Erythroblast (primary cell): Measurements from ENCODE around the gene PCYT2.
A peak's percentile ranks its signal among the peaks of the same experiment; 100 is the strongest.

Experiments used
- DNase-seq, 2 experiments: peaks; one replicate each; lab custom pipeline; 2025; lab: John Stamatoyannopoulos, UW
- GATA1 ChIP-seq: IDR thresholded peaks from 2 replicates; pipeline ENCODE4 v1.6.1; 2011; ENCODE audit warnings: low read depth, mild to moderate bottlenecking, control low read depth, low read length, moderate library complexity
- POLR2A ChIP-seq: IDR thresholded peaks from 2 replicates; pipeline ENCODE4 v1.6.1; 2011; ENCODE audit warnings: mild to moderate bottlenecking, low read length

PCYT2 gene

DNA sequence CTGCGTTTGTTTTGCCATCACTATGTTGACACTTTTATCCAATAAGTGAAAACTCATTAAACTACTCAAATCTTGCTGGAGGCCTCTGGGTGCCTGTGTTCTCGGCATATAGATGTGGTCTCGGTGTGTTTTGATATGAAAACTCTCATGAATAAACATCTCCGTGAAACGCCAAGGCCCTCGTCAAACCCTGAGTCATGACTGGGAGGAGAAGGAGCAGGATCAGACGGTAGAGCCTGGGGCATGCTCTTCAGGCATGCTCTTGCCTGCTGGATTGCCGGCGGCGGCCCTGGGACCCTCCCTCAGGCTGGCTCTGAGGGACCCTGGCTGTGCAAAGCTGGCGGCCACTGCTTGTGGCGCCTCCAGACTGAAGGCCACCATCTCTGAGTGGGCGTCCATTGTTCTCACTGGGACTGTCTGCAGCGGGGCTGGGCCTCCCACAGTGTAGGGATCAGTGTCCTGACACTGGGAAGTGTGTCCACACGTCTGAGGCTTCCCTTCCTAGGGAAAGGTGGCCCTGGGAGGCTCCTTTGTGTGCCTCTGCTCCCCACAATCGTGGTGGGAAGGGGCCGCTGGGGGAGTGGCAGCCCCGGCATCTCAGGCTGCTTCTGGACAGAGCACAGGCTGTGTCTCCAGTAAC, 10.9 kb downstream of the PCYT2 start:
- DNase-seq, result no peak
- TF ChIP-seq POLR2A (peak; percentile 23), GATA1 (no peak)

DNA sequence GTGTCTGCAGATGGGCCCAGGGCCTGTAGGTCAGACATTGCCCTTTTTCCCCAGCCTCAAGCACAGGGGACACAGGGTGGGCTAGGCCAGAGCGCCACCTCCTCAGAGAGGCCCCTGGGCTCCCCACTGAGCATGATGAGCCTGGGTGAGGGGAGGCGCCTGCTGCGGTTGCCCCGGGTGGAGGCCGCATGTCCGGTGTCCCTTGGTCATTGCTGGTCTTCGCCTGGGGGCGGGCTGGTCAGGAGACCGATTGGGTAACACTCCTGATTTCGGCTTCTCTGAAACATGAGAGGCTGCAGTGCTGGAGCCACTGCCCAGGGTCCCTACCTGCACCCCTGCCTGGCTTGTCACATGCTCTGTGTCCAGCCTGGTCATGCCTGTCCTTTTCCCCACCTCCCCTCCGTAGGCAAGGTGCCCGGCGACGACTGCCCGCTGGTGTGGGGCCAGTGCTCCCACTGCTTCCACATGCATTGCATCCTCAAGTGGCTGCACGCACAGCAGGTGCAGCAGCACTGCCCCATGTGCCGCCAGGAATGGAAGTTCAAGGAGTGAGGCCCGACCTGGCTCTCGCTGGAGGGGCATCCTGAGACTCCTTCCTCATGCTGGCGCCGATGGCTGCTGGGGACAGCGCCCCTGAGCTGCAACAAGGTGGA, 11.6 kb downstream of the PCYT2 start:
- no peak for TF ChIP-seq POLR2A
- TF ChIP-seq GATA1, result no peak
- no peak for DNase-seq

DNA sequence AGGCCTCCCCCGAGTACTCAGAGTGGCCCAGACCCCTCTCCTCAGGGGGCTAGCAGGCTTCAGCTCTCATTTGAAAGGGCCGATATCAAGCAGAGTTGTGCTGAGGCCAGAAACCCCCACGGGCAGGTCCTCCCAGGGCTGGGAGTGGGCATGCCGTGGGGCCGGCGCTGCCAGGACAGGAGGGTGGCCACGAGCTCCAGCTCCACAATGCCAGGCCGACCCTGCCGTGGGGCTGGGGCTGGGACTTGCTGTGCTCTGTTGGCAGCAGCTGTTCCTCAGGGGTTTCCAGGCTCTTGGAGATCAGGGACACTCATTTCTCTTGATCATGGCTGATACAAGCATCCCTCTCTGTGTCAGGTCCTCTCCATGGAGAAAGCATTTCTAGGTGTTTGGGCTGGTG, 12.3 kb downstream of the PCYT2 start:
- TF ChIP-seq GATA1 (no peak), POLR2A (no peak)
- DNase-seq, result no peak

DNA sequence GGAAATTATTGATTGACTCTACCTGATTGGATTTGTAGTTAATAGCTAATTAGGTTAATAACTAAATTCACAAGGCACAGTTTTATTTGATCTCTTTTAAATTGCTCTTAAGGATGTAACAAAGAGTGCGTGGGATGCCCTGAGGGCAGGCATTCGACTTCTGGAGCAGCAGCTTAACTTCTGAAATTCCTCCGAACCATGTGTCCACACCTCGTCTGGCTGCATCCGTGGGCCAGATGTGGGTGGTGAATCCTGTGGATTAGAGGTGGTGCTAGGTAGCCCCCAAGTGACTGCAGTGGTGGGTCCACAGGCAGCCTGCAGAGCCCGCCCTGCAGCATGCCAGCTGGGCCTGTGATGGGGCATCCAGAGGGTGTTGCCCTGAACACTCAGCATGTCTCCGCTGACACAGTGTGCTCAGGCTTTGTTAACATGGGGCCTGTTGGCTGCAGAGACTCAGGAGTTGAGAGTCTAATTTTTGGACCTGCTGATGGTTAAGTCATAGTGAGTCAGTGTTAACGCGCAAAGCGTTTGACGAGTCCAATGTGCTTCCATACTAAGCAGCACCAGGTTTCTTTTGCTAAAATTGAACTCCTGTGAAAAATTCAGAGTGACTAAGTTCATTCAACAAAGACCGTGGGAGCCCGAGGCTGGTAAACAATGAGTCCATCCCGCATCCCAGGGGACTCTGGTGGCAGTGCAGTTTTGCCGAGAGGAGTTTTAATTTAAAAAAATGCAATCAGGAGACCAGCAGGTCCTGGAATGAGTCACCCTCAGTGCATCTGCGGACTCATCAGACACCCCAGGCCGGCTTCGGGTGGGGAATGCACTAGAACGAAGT, 13.0 kb downstream of the PCYT2 start:
- no peak for TF ChIP-seq GATA1
- TF ChIP-seq POLR2A, result no peak
- DNase-seq, result no peak

DNA sequence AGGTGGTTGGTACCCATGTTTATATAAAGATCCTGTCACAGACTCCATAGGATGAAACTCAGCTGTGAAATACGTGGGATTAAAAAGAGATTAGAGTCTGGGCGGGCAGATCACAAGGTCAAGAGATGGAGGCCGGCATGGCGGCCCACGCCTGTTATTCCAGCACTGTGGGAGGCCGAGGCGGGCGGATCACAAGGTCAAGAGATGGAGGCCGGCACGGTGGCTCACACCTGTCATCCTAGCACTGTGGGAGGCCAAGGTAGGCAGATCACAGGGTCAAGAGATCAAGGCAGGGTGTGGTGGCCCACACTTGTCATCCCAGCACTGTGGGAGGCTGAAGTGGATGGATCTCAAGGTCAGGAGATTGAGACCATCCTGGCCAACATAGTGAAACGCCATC, 15.8 kb downstream of the PCYT2 start:
- TF ChIP-seq POLR2A (no peak), GATA1 (no peak)

DNA sequence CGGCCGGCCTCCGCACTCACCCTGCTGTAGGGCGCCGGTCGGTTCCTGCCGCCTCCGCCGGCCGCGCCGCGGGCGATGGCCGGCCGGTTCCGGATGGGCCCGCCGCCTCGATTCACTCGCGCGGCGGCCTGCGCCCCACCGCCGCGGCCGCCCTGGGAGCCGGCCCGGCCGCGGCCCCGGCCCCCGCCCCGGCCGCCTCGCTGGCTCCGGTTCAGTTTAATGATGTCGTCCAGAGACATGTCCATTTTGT, 20.0 kb downstream of the PCYT2 start:
- no peak for DNase-seq
- TF ChIP-seq POLR2A, result no peak
- no peak for TF ChIP-seq GATA1

More for the DNA sequence above, 15.8 kb downstream of the PCYT2 start:
- DNase-seq, result no peak

DNA sequence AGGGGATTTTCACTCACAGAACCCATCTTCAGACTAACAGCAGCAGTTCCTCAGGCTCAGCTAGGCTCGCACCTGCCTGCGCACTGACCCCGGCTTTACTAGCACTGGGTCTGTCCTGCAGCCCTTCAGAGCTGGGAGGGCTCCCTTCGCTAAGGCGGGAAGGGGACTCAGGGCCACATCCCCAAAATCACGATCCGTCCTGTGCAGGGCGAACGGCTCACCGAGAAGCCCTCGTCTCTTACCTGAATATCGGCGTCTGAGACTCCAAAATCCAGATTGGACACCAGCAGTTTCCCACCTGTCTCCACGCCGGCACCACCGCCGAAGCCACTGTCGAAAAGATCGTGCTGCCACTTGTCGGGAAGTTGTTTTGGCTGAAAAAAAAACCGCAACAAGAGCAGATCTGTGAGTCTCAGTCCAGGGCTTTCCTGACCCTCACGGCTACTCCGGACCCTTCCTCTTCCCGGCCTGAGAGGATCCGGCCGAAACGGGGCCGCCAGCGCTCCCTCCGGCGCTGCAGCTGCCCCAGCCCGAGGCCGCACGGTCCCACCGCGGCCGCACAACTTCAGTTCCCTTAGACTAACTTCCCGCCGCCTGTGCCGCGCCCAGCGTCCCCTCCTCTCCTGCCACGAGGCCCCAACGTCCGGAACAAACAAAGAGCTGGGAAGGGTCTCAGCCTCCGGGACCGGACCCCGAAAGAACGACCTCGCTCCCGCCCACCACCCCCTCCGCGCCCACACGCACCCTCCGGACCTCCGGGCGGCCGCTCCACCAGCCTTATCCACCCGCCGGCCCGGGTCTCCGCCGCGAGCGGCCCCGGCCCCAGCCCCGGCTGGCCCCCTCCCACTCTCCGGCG, 20.5 kb downstream of the PCYT2 start:
- no peak for TF ChIP-seq POLR2A
- TF ChIP-seq GATA1, result no peak
- DNase-seq, result peak; percentile 64 to 67

DNA sequence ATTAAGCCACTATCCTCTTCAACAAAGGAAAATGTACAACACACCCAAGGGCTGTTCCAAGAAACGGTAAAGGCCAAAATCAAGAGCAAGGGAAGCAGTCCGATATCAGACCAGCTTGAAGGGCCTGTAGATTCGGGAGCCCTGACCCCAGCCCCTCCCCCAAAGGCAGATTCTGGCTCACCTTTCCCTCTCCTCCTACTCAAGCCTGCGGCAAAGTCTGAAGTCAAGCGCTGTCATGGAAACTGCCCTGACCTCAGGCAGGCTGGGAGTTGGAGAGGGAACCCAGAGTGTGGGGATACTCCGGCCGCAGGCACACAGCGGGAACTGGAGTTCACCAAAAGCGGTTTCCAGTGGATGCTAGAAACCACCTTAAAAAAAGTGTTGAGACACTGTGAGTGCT, 21.6 kb downstream of the PCYT2 start:
- TF ChIP-seq POLR2A (no peak), GATA1 (no peak)

DNA sequence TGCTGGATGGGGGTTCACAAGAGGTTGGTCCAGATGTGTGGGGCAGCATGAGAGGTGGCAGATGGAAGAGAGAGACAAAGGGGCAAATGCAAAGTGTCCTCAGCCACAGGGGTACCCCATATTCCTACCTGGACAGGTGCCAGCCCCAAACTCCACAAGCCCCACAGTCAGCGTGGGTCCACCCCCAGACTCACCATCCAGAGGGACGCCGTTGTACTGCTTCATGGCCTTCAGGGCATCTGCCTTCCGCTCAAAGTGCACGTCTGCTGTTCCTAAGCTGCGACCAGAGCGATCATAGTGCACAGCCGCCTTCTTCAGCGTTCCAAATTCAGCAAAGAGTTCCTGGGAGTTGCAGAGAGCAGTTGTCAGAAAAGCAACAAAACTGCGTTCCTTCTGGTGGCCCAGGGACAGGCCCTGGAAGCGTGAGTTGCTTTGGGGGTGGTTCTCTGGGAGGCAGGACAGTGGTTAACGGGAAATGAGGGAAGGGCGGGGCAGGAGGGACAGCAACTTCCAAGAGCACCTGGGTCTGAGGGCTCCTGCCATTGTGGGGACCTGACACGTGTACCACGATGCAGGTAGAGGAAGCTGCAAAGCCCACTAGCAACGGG, 22.1 kb downstream of the PCYT2 start:
- TF ChIP-seq GATA1 (no peak), POLR2A (no peak)
- DNase-seq, result no peak

More for the DNA sequence above, 21.6 kb downstream of the PCYT2 start:
- no peak for DNase-seq

DNA sequence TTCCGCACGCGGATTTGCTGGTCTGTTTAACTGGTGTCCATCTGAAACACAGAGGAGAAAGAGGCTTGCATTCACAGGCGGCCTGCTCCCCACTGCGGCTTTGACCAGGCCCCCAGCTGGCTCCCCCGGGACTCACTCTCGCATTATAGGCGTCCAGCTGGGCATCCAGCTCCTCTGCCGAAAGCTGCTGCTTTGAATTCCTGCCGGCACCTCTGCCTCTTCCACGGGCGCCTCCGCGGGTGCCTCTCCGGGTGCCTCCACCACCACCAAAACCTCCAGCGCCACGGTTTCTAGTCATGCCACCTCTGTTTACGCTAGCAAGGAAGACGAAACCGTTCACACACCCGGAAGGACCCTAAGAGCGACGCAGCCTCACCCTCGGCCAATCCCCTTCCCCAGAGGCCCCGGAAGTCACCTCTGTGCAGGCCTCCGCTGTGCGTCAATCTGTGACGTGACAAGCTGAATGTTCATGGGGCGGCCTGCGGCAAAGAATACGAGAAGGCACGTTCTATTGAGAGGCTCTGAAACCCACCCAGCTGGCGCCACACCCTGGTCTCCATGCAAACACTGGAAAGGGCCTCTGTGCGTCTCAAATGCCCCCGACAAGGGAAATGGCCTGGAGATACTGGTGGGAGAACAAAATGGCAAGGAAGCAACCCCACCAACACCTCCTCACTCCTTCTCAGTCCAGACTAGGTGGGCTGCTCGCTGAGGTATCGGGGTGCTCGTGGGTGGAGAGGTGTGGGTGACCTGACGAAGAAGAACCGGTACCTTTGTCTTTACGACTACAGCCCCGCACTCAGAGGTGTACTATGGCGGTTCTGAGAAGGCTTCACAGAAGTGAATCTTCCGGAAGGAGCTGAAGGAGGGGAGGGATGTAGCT, 22.9 kb downstream of the PCYT2 start:
- DNase-seq, result no peak
- TF ChIP-seq POLR2A, result no peak
- TF ChIP-seq GATA1, result no peak

DNA sequence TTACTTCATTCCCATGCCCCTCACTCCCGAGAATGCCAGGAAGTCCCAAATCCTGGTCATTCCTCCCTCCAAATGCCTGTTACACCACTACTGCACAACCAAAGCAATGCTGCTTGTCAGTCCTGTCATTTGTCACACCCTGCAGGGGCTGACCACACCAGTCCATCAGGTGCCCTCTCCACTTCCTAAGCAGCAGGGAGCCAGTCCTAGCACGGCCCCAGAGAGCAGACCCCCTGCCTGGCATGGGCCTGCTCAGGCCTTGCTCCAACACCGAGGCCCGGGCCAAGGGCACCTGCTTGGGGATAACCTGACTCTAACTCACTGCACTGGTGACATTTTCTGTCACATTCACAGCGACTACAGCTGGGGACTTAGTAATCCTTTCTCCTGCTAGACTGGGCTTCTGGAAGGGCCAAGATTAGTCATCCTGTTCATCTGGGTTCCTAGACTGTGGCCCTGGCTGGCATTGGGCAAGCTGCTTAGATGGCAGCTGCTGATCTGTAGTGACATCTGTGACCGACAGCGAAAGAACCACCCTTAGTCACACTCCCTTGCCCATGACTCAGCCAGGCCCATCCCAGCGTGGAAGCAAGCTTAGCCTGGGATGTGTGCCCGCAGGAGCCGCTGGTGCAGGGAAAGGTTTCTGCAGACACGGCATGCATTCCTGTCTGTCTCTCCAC, 25.2 kb downstream of the PCYT2 start:
- TF ChIP-seq POLR2A (peak; percentile 24), GATA1 (no peak)
- DNase-seq, result peak; percentile 67 to 76

DNA sequence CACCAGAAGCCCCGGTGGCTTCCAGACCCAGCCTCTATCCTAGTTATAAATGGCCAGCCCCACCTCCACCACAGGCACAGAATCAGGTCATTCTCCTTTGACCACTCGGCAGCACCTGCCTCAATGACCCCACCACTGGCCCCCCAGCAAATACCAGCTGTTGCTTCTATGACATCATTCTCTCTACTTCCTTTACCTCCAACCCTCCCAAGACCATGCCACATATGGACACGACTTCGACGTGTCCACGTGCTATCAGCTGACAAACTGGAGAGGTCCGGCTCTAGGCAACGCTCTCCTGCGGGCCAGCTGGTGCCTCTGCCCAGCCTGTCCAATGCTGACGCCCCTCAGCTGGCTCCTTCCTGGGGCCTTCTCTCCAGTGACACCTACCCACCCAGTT, 25.7 kb downstream of the PCYT2 start:
- no peak for DNase-seq
- no peak for TF ChIP-seq POLR2A
- no peak for TF ChIP-seq GATA1
